GM12873 (cell line): ENCODE data around the gene WDR45B.

Experiments used
- TF ChIP-seq, protein P1 (sequence below): IDR thresholded peaks from 2 replicates; pipeline ENCODE4 v1.5.1; 2012; ENCODE audit warnings: low read depth, mild to moderate bottlenecking, moderate library complexity, low read length, control low read depth; ENCODE audit not compliant: insufficient read depth; ENCODE audit errors: missing control alignments

Gene WDR45B

DNA sequence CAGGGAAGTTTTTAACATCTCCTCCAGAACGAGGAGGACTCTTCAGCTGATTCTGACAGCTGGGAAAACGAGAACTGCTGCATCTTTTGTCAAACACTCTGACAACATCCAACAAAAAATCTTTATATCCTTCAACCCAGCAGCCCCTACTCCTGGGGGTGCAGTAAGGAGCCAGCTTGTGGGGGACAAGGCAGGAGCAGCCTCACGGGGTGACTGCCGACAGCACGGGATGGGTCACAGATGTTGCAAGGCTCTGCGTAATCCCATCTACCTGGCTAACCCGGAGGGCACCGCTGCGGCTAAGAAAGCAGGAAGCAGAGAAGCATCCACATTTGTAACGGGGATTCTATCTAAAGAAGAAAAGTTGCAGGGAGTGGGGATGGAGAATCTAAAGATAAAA, 28.6 kb downstream of the WDR45B start:
- TF ChIP-seq, protein P1, sequence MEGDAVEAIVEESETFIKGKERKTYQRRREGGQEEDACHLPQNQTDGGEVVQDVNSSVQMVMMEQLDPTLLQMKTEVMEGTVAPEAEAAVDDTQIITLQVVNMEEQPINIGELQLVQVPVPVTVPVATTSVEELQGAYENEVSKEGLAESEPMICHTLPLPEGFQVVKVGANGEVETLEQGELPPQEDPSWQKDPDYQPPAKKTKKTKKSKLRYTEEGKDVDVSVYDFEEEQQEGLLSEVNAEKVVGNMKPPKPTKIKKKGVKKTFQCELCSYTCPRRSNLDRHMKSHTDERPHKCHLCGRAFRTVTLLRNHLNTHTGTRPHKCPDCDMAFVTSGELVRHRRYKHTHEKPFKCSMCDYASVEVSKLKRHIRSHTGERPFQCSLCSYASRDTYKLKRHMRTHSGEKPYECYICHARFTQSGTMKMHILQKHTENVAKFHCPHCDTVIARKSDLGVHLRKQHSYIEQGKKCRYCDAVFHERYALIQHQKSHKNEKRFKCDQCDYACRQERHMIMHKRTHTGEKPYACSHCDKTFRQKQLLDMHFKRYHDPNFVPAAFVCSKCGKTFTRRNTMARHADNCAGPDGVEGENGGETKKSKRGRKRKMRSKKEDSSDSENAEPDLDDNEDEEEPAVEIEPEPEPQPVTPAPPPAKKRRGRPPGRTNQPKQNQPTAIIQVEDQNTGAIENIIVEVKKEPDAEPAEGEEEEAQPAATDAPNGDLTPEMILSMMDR = no peak

DNA sequence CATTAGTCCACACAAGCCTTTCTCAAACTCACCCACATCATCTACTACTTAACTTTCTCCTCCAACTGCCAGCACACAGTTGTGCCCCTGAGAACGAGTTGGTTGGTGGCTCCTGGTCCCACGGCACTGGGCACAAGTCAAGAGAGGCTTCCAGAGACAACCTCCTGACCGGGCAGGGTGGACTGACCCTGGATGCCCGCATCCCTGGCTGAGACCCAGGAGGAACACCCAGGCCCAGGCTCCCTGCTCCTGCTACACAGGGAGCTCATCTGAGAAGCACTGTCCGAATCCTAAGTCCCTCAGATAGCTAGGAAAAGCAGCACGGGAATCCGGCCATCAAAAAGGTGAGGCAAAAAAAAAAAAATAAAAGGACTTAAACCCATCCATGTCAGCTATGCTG, 29.0 kb downstream of the WDR45B start:
- TF ChIP-seq, protein P1 = no peak

DNA sequence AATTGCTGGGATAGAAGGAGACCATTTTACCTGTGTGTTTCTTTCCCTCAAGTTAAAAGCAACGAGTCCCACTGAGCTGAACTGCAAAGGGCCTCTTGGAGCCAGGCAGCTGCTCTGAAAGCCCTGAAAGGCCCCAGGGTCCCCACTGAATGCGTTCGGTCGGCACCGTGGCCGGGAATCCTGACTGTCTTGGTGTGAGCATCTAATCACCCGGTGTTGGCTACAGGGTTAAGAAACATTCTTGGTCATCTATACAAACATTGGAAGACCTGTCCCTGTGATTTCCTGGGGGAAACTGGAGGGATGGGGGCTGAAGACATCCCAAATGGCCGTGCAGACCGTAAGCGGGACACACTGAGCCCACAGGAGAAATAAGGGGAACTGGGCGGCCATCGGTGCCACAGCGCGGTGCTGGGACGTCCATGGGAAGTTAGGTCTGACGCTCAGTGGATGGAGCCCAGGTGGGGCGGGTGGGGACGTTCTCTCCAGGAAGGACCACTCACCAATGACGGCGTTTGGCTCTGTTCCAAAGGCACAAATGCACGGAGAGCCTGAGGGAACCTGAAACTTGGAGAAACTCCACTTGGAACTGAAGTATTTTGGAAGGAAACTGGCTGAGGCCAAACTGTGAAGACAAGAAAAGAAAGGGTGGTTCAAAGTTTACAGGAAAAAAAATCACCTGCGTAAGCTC, 32.1 kb downstream of the WDR45B start:
- TF ChIP-seq, protein P1 = no peak

DNA sequence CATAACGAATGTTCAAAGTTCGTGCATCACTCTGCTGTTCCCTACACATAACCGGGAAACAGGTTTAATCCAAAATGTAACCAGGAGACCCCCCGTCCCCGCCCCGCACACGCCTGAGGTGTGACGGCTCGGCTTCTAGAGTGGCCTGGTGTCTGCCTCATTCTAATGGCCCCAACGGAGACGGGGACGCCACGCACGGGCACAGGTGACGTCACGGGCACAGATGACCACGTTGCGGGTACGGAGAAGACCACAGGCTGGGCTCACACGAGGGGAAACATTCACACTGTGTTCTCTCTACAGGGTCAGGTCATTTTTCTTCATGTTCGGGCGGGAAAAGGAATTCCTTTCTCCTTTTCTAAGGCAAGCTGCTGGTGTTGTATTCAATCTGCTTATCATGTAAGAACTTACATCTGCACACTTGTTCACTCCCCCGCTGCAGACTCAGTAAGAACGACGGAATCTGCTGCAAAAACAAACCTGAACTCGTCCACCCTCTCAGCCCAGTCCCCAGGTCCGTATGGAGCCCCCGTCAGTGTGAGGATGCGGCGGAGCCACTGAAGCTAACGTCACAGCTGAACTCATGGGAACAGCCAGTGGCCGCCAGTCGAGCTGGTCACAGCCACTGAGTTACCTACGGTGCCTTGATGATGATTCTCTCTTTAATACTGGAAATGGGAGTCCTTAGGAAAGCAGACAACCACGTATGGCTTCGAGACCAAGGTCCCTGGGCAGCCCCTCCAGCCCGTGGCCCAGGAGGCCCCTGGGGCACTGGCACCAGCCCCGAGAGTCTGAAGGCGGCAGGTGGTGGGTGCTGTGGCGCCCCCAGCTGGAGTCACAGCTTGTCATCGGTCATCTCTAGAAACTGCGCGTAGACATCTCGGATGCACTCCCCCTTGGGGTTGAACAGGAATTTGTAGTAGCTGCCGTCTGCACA, 32.9 kb downstream of the WDR45B start:
- TF ChIP-seq, protein P1 = no peak

DNA sequence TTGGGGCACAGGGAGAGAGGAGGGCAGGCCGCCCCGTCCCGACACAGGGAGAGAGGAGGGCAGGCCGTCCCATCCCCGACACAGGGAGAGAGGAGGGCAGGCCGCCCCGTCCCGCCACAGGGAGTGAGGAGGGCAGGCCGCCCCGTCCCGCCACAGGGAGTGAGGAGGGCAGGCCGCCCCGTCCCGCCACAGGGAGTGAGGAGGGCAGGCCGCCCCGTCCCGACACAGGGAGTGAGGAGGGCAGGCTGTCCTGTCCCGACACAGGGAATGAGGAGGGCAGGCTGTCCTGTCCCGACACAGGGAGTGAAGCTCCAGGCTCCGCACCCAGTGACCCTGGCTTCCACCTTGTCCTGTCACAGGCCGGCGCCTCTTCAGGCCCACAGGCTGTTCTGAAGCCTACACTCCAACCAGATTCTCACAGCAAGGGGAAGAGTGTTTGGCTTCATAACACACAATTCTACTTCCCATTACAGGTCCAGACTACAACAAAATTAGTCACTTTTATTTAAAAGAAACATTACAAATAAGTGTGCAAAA, 34.1 kb downstream of the WDR45B start:
- TF ChIP-seq, protein P1 = no peak

DNA sequence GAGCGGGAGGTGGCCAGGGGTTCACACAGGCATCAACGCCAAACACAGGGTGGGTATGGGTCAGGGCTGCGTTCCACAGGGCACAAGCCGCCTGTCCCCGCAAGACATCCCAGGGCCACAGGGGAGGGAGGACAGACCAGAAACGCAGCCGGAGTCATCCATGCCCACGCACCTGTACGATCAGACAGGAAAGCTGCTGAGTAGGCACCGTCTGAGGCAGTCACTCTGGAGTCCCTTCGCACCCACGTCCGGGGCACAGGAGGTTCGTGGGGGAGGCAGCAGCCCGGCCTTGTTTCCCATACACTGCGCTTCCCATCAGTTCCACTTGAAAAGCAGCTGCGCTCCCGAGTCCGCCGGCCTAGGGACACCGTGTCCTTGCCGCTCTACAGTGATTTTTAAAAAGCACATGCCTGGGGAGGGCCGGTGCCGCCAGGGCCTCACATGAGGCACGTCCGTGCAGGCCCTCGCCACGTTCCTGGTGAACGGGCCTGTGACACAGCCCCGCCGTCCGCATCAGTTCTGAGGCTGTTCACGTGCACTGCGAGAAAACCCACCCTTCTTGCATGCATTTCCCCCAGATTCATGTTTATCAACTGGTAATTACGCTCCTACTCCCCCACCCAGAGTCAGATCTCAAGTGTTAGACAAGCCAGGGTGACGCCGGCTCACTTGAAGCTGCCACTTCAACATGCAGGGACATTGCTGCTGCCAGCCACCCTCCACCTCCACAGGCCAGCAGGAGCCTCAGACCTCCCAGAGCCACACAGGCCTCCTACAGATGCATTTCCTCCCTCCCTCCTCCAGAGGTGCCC, 34.8 kb downstream of the WDR45B start:
- TF ChIP-seq, protein P1 = no peak
